BJ (cell line): ENCODE measurements around the gene NES. TPM values are rescaled to one million over a fixed set of nuclear protein-coding genes. Genes with fewer than 3 reads are reported as not detected.

Source experiments
- CTCF ChIA-PET: fragments of 350-600 bp; formaldehyde crosslinking; extraction: SDS; loops from one replicate; lab custom pipeline; 2021; ENCODE audit warnings: antibody characterized with exemption, inconsistent platforms; lab: Yijun Ruan, JAX
- POLR2A ChIA-PET: fragments of 300-600 bp; sonication (Branson Sonifier 250); formaldehyde crosslinking; extraction: SDS; loops from one replicate; lab custom pipeline; 2021; ENCODE audit warnings: antibody characterized with exemption; lab: Charles Lee
- DNase-seq: peaks from one replicate; pipeline ENCODE4 v3.0.0-alpha.2; 2011; ENCODE audit warnings: low read depth
- H3K27me3 ChIP-seq: 2 replicates; pipeline ENCODE4 v1.6.0; 2011; ENCODE audit warnings: low read length; ENCODE audit not compliant: control insufficient read depth, insufficient read depth
- H3K36me3 ChIP-seq: 2 replicates; pipeline ENCODE4 v1.5.1; 2011; ENCODE audit warnings: low read length; ENCODE audit not compliant: control insufficient read depth, insufficient read depth
- H3K4me3 ChIP-seq: 2 replicates; pipeline ENCODE4 v1.5.1; 2011; ENCODE audit warnings: low read depth, mild to moderate bottlenecking, control low read depth, low read length
- polyA plus RNA-seq: library from polyadenylated mRNA; depleted of rRNA; stranded (reverse); fragments of >200 nt; gene quantifications from 2 replicates; pipeline ENCODE4 v1.2.3, GENCODE V29; 2011
- TF ChIP-seq, protein P1 (sequence below): IDR thresholded peaks from 2 replicates; pipeline ENCODE4 v1.5.1; 2011; ENCODE audit warnings: low read depth, mild to moderate bottlenecking, control low read depth, inconsistent platforms, low read length, moderate library complexity; ENCODE audit not compliant: insufficient read depth

Gene NES
- polyA plus RNA-seq, 1 experiment: 17.5 TPM

DNA sequence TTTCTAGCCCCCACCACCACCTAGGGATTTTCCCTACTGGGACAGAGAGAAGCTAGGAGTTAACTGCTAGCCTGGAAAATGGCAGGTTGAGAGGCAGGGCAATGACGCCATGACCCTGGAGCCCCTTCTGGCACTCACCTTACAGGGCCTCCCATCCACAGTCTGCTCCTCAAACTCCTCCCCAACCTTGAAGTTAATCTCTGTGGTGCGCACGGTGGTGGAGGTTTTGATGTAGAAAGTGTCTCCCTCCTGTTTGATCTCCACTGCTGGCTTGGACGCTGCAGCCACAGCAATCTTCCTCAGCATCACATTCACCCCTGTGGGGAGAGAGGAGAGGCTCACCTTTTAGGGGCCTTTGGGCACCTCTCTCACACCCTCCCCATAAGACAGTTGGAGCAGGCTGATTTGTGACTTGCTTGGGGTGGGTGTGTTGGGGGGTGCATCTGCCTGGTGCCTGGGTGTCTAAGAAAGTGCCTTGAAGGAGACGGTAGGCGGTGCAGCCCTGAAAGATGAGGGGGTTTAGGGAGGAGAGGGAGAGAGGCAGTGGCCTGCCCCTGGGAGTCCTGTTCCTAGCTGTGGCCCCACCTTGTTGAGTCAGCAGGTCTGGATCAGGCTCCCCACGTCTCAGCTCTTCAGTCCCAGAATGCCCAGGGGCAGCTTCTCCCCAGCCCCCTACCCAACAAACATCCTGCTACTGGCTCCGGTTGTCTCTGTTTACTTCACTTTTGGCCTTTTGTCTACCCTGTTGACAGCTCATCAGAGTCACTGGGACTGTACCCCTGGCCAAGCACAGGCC is 23.7 kb upstream of the NES start:
- Histone ChIP-seq H3K27me3 (no peaks in the 10 kb centered on the region), H3K36me3 (peaks cover 24% of the 10 kb centered on the region), H3K4me3 (no peak overlapping the region)
- ChIA-PET CTCF (interaction anchor here (1.0 to 41.7 kb wide), 4 partner anchors 13 to 190 kb away, joined by 3 to 1556 read pairs (median 780); partner anchors contain the start of genes CRABP2, ISG20L2, METTL25B and NES), POLR2A (no interaction called here)
- DNase-seq: no peak
- TF ChIP-seq, protein P1, sequence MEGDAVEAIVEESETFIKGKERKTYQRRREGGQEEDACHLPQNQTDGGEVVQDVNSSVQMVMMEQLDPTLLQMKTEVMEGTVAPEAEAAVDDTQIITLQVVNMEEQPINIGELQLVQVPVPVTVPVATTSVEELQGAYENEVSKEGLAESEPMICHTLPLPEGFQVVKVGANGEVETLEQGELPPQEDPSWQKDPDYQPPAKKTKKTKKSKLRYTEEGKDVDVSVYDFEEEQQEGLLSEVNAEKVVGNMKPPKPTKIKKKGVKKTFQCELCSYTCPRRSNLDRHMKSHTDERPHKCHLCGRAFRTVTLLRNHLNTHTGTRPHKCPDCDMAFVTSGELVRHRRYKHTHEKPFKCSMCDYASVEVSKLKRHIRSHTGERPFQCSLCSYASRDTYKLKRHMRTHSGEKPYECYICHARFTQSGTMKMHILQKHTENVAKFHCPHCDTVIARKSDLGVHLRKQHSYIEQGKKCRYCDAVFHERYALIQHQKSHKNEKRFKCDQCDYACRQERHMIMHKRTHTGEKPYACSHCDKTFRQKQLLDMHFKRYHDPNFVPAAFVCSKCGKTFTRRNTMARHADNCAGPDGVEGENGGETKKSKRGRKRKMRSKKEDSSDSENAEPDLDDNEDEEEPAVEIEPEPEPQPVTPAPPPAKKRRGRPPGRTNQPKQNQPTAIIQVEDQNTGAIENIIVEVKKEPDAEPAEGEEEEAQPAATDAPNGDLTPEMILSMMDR: no peak

DNA sequence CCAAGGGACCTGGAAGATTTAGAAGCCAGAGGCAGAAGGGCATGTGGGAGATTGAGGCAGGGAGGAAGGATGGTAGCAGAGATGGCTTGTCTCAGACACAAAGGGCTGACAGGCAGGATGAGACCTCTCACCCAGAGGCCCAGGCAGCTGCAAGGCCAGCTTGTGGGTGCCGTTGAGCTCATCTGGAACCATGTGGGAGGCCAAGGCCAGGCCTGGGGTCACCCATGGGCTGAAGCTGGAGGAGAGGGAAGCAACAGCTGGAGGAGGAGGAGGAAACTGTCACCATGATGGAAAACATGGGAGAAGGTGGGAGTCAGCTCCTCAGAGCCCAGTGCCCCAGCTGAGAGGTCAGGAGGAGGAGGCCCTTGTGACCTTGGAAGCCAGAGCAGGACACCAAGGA is 21.8 kb upstream of the NES start:
- no peaks in the 10 kb centered on the region for H3K27me3 ChIP-seq
- no peak overlapping the region for H3K4me3 ChIP-seq
- TF ChIP-seq, protein P1: no peak
- peaks cover 24% of the 10 kb centered on the region for H3K36me3 ChIP-seq
- ChIA-PET CTCF (interaction anchor here (31.9 to 41.7 kb wide), 2 partner anchors 12 to 15 kb away, joined by 1556 read pairs; partner anchors contain the start of genes CRABP2, ISG20L2, METTL25B and NES), POLR2A (no interaction called here)
- DNase-seq: no peak

DNA sequence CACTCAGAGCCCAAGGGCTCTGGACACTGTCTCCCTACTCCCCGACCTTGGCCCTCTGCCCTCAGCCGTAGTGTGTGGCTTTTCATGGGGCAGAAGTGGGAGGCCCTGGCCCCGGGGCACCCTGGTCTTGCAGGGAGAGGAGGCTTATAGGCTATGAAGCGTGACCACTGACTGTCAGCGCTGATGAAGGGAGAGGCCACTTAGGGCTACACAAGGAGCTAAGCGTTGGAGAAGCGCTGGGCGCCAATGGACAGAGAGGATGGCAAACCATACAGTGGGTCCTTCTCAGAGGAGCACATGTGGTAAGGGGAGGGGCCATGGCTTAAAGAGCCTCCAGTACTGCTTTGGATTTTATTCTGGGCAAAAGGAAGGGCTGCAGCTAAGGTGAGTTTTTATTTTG is 20.3 kb upstream of the NES start:
- Histone ChIP-seq H3K36me3 (peaks cover 24% of the 10 kb centered on the region), H3K27me3 (no peaks in the 10 kb centered on the region), H3K4me3 (no peak overlapping the region)
- ChIA-PET CTCF (interaction anchor here (0.9 to 41.7 kb wide), 3 partner anchors 10 to 163 kb away, joined by 3 to 1556 read pairs (median 1556); partner anchors contain the start of genes CRABP2, ISG20L2, METTL25B and NES), POLR2A (no interaction called here)
- TF ChIP-seq, protein P1: no peak
- no peak for DNase-seq

DNA sequence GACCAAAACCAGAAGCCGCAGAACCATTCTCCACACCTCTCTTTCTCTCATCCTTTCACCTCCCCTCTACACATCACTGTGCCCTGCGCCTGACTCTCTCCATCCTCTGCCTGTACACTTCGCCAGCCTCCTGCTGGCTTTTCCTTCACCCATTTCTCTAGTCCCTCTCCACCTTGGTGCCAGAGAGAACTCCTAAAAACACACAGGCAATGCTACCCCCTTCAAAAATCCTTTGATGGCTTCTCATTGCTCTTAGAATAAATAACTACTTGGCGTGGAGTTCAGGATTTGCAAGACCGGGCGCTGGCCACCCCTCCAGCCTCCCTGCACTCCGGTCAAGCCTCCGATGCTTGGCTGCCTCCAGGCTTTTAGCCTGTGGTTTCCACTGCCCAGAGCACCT is 19.5 kb upstream of the NES start:
- no peak for DNase-seq
- TF ChIP-seq, protein P1: no peak
- Histone ChIP-seq H3K27me3 (no peaks in the 10 kb centered on the region), H3K36me3 (peaks cover 24% of the 10 kb centered on the region), H3K4me3 (no peak overlapping the region)
- POLR2A ChIA-PET: no interaction called here
- CTCF ChIA-PET: interaction anchor here (31.9 to 41.7 kb wide), 2 partner anchors 10 to 17 kb away, joined by 1556 read pairs; partner anchors contain the start of genes CRABP2, ISG20L2, METTL25B and NES

DNA sequence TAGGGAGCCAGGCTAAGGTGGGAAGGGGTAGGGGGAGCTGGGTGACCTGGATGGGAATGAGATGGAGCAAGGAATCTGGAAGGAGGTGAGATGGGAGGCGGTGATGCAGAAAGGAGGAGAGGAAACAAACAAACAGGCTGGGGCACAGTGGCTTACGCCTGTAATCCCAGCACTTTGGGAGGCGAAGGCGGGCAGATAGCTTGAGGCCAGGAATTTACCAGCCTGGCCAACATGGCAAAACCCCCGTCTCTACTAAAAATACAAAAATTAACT is 17.4 kb upstream of the NES start:
- peaks cover 8% of the 10 kb centered on the region for H3K36me3 ChIP-seq
- DNase-seq: no peak
- H3K4me3 ChIP-seq: no peak overlapping the region
- TF ChIP-seq, protein P1: no peak
- H3K27me3 ChIP-seq: no peaks in the 10 kb centered on the region
- CTCF ChIA-PET: interaction anchor here (1.1 to 41.7 kb wide), 4 partner anchors 7 to 225 kb away, joined by 3 to 1556 read pairs (median 780); partner anchors contain the start of genes CRABP2, ISG20L2, METTL25B and NES
- POLR2A ChIA-PET: no interaction called here
